Uterus (tissue), 4 donors: Measurements from ENCODE around the gene RAVER2. TPM values are rescaled to one million over a fixed set of nuclear protein-coding genes. Genes with fewer than 3 reads are reported as not detected.

ENCODE experiments used
- DNase-seq, 2 donors: peaks; one replicate each; pipeline ENCODE4 v3.0.0-alpha.2; 2019 to 2020
- H3K27ac ChIP-seq, 2 donors: fragments of 200-600 bp; sonication (generic); 1 replicate in 1 of 2; 2 replicates in 1 of 2; pipeline ENCODE4 v1.5.1; 2016 to 2018
- H3K27me3 ChIP-seq, 2 donors: fragments of 200-600 bp; sonication (generic); one replicate each; pipeline ENCODE4 v1.5.1; 2018 to 2019; ENCODE audit warnings: control low read depth in 1 of 2
- H3K36me3 ChIP-seq, 2 donors: fragments of 200-600 bp; sonication (generic); one replicate each; pipeline ENCODE4 v1.5.1; 2019; ENCODE audit warnings: control low read depth in 1 of 2
- H3K4me1 ChIP-seq, 2 donors: fragments of 200-600 bp; sonication (generic); one replicate each; pipeline ENCODE4 v1.5.1; 2018 to 2019; ENCODE audit warnings: control low read depth in 1 of 2
- H3K4me3 ChIP-seq, 2 donors: fragments of 200-600 bp; sonication (generic); 1 replicate in 1 of 2; 2 replicates in 1 of 2; pipeline ENCODE4 v1.5.1; 2018 to 2019; ENCODE audit warnings: mild to moderate bottlenecking in 1 of 2
- H3K9me3 ChIP-seq, 2 donors: fragments of 200-600 bp; sonication (generic); one replicate each; pipeline ENCODE4 v1.5.1; 2019; ENCODE audit warnings: control low read depth in 1 of 2
- POLR2A ChIP-seq, 2 donors: fragments of 450-650 bp; IDR thresholded peaks; one replicate each; pipeline ENCODE4 v1.6.1; 2016; ENCODE audit warnings: antibody characterized with exemption in 2 of 2, mild to moderate bottlenecking in 1 of 2, moderate library complexity in 1 of 2
- intact Hi-C: fragments of 100-400 bp; cut with DNase I; formaldehyde crosslinking; loops from one replicate; pipeline ENCODE4 v1.15.1; 2023; ENCODE audit warnings: low total_unique reads
- total RNA-seq, 4 donors: library from RNA; depleted of rRNA in 3 of 4; stranded (reverse); fragments of >200 nt in 3 of 4; gene quantifications; one replicate each; pipeline versions ENCODE4 v1.1.0 to v1.2.4, GENCODE V29; 2014 to 2023
- TF ChIP-seq, protein P1 (sequence below), 4 experiments: fragments of 200-600 bp in 2 of 4; fragments of 450-650 bp in 2 of 4; sonication (generic) in 2 of 4; IDR thresholded peaks; one replicate each; pipeline ENCODE4 v1.5.1; 2016 to 2019; ENCODE audit warnings: antibody characterized with exemption in 4 of 4, mild to moderate bottlenecking in 2 of 4, moderate library complexity in 1 of 4
- donor health status: DM: yes; HTN: yes; CAD: no.

Gene RAVER2
- total RNA-seq, 4 donors from 2014 or later: 10.6 to 24.0 (median 18.9) TPM

- Histone ChIP-seq H3K4me3 (no peak overlapping the region), H3K27me3 (no peaks in the 10 kb centered on the region), H3K36me3 (no peaks in the 10 kb centered on the region), H3K4me1 (no peaks in the 10 kb centered on the region), H3K27ac (no peak overlapping the region), H3K9me3 (no peaks in the 10 kb centered on the region)
- no peak for DNase-seq
- intact Hi-C loops: no loop called here
- TF ChIP-seq, protein P1, sequence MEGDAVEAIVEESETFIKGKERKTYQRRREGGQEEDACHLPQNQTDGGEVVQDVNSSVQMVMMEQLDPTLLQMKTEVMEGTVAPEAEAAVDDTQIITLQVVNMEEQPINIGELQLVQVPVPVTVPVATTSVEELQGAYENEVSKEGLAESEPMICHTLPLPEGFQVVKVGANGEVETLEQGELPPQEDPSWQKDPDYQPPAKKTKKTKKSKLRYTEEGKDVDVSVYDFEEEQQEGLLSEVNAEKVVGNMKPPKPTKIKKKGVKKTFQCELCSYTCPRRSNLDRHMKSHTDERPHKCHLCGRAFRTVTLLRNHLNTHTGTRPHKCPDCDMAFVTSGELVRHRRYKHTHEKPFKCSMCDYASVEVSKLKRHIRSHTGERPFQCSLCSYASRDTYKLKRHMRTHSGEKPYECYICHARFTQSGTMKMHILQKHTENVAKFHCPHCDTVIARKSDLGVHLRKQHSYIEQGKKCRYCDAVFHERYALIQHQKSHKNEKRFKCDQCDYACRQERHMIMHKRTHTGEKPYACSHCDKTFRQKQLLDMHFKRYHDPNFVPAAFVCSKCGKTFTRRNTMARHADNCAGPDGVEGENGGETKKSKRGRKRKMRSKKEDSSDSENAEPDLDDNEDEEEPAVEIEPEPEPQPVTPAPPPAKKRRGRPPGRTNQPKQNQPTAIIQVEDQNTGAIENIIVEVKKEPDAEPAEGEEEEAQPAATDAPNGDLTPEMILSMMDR (IDR thresholded peaks at IDR 0.05): no peak
- TF ChIP-seq POLR2A (IDR thresholded peaks at IDR 0.05): no peak
Observed at GRCh38 chr1:64878090-64878489, 133.2 kb downstream of the RAVER2 start.

GRCh38 chr1:64878931-64879611 lies 134.2 kb downstream of the RAVER2 start:
- Histone ChIP-seq H3K27ac (no peak overlapping the region), H3K4me1 (no peaks in the 10 kb centered on the region), H3K36me3 (no peaks in the 10 kb centered on the region), H3K4me3 (no peak overlapping the region), H3K27me3 (no peaks in the 10 kb centered on the region), H3K9me3 (no peaks in the 10 kb centered on the region)
- intact Hi-C loops: no loop called here
- DNase-seq: no peak
- TF ChIP-seq, protein P1 (IDR thresholded peaks at IDR 0.05): no peak
- no peak for TF ChIP-seq POLR2A (IDR thresholded peaks at IDR 0.05)

- Histone ChIP-seq H3K4me3 (no peak overlapping the region), H3K27me3 (no peaks in the 10 kb centered on the region), H3K4me1 (no peaks in the 10 kb centered on the region), H3K36me3 (no peaks in the 10 kb centered on the region), H3K27ac (no peak overlapping the region), H3K9me3 (no peaks in the 10 kb centered on the region)
- no peak for DNase-seq
- intact Hi-C loops: no loop called here
- TF ChIP-seq POLR2A (IDR thresholded peaks at IDR 0.05): no peak
- TF ChIP-seq, protein P1 (IDR thresholded peaks at IDR 0.05): no peak
Observed at GRCh38 chr1:64880449-64880848, 135.6 kb downstream of the RAVER2 start.

DNA sequence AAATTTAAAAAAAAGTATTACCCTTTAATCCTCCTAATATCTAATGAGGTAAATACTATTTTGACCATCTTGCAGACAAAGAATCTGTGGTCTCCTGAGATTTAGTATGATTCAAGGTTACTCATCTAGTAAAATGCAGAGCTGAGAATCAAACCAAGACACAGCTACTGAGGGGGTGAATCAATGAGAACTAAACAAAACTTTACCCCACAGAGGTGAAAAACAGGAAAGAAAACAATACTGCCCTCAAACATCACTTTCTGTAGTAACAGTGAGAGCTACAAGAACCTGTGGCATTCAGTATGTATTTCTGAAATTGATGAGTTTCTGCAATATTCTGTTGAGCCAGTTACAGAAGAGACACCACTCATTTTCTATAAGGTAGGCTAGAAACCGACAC lies 136.4 kb downstream of the RAVER2 start:
- intact Hi-C loops: no loop called here
- no peaks in the 10 kb centered on the region for H3K27me3 ChIP-seq
- H3K4me1 ChIP-seq: no peaks in the 10 kb centered on the region
- DNase-seq: no peak
- H3K36me3 ChIP-seq: no peaks in the 10 kb centered on the region
- H3K9me3 ChIP-seq: no peaks in the 10 kb centered on the region
- TF ChIP-seq POLR2A (IDR thresholded peaks at IDR 0.05): no peak
- no peak overlapping the region for H3K27ac ChIP-seq
- H3K4me3 ChIP-seq: no peak overlapping the region

Other genes starting within 250 kb of the RAVER2 start
- 100 to 1,000 TPM in 3 of 4 donors, 10 to 100 TPM in 1; 70.9 to 136 (median 125) TPM for gene JAK1, start 221.5 kb downstream of the RAVER2 start, total RNA-seq